Measurements from ENCODE around the gene USP1.

- TF ChIP-seq CTCF (conservative IDR thresholded peaks at IDR 0.05; ENCODE audit: low read length): no peak
- TF ChIP-seq EZH2phosphoT487 (IDR thresholded peaks at IDR 0.05; ENCODE audit: borderline replicate concordance, low read depth, low read length): no peak
These were observed 38.5 kb upstream of the USP1 start for GRCh38 chr1:62398377-62398776.
